EL (cell line): ENCODE data around the gene SPEG.

Experiments
- DNase-seq: peaks from one replicate; pipeline ENCODE4 v3.0.0-alpha.2; 2016

Gene SPEG

GRCh38 chr2:219515874-219516629 lies 81.4 kb downstream of the SPEG start:
- DNase-seq: no peak

DNA sequence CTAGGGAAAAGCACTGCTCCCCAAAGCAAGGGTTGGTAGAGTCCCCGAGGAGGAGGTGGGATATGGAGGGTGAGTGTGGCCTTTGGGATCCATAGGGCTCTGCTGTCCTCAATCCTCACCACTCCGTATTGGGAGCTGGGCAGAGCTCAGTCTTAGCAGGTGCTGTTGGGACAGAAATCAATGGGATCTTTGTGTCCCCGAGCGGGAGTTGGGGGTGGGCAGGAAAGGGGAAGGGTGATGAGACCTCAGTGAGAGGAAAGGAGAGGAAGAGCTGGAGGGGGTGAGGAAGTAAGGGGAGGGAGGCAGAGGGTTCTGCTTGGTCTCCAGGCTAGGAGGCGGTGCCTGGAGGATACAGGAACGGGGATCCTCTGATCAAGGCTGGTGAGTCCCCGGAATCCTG lies 82.2 kb downstream of the SPEG start:
- DNase-seq: no peak

DNA sequence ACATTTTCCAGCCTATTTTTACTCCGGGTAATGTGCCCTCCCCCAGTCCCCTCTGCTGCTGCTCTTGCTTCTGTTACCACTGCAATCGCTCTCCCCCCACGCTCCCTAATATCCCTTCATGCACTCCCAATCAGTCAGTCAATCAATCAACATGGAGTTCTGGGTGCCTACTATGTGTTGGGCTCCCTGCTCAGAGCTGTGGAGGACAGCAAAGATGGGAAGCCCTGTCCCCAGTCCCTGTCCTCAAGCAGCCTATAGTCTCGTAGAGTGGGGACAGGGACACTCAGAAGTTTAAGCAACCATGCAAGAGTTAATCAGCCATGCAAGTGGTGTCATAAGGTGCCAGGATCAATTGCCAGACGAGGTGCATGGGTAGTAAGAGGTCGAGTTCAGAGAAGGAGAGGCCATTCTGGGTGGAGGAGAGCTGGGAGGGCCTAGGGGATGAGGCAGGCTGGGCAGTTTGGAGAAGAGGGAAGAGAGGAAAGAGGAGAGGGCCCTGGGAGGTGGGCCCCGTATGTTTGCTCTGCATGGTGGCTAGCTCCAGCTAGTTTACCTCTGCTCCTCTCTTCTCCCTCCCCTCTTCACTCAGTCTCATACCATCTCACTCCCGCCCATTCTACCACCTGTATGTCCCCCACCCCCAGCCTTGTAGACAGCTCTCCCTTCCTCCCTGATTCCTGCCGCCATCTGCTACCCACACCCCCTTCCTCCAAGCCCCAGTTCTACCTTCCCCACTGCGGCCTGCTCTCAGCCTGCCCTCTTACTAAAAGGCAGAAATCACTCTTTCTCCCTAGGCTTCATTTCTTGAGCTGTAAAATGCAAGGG lies 83.5 kb downstream of the SPEG start:
- DNase-seq: no peak

- DNase-seq: no peak
Observed at GRCh38 chr2:219519526-219519916, 84.9 kb downstream of the SPEG start.

GRCh38 chr2:219520079-219520478 lies 85.4 kb downstream of the SPEG start:
- DNase-seq: no peak

GRCh38 chr2:219521066-219521880 lies 86.6 kb downstream of the SPEG start:
- peak; percentile 69 for DNase-seq

GRCh38 chr2:219522111-219523030 lies 87.7 kb downstream of the SPEG start:
- DNase-seq: peak; percentile 79

DNA sequence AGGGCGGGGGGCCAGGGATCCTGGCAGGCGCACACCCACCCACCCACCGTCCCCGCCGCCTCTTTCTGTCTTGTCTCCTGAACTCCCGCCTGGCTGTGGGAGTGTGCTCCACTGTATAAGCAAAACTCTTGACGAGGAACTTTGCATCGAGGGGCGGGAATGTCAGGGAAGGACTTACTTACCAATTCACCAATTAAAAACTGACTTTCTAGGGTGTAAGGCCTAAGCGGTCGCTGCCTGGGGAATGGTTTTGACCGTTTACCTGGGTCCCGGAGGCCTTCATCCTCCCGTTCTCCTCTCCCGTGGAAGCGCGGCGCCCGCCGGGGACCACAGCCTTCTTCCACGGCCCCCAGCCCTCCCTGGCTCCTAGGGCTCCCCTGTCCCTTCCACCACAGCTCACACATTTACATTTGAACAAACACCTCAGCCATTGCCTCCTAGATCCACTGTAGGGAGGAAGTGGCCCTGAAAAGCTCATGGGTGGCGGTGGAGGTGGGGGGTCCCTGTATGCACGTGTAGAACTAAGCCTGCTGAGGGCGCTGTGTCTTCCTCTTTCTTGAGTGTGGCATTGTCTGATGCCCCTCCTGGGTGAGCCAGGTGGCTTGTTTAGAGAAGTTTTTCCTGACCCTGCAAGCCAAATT lies 88.5 kb downstream of the SPEG start:
- no peak for DNase-seq

GRCh38 chr2:219524817-219525216 lies 90.2 kb downstream of the SPEG start:
- no peak for DNase-seq

- DNase-seq: no peak
Observed at GRCh38 chr2:219525533-219526232, 91.0 kb downstream of the SPEG start.

- DNase-seq: no peak
Observed at GRCh38 chr2:219526320-219527075, 91.9 kb downstream of the SPEG start.

DNA sequence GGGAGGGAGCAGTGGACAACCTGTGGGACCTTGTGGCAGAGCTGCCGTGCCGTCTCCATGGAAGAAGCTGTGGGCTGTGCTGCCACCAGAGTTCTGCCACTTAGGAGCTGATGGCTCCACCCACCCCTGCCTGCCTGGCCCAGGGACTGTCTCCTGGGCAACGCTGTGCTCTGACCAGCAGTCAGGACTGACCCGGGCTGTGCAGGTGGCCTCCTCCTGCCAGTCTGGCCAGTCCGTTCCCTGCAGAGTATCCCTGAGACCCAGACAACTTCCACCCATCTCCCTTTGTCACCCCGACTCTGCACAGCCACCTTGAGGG lies 92.4 kb downstream of the SPEG start:
- no peak for DNase-seq

- no peak for DNase-seq
Observed at GRCh38 chr2:219527472-219527871, 92.8 kb downstream of the SPEG start.

GRCh38 chr2:219530048-219530963 lies 95.7 kb downstream of the SPEG start:
- DNase-seq: peak; percentile 81

DNA sequence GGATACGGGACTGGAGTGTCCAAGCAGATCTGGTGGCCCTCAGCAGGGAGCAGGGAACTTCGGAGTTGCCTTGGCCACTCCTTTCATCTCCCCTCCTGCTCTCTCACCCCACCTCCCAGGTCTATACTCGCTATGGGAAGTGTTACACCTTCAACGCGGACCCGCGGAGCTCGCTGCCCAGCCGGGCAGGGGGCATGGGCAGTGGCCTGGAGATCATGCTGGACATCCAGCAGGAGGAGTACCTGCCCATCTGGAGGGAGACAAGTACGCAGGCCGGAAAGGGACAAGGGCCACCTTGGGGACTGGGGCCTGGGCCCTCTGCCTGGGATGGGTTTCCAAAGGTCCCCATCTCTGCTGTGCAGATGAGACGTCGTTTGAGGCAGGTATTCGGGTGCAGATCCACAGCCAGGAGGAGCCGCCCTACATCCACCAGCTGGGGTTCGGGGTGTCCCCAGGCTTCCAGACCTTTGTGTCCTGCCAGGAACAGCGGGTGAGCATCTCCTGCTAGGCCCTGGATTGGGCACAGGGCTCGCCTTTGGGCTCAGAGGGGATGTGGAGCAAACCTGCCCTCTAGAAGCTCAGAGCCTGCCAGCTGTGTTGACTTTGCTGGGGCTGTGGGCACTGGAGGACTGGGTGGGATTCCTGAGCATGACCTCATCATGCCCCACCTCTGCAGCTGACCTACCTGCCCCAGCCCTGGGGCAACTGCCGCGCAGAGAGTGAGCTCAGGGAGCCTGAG lies 97.2 kb downstream of the SPEG start:
- DNase-seq: no peak

GRCh38 chr2:219532378-219532649 lies 97.7 kb downstream of the SPEG start:
- no peak for DNase-seq

DNA sequence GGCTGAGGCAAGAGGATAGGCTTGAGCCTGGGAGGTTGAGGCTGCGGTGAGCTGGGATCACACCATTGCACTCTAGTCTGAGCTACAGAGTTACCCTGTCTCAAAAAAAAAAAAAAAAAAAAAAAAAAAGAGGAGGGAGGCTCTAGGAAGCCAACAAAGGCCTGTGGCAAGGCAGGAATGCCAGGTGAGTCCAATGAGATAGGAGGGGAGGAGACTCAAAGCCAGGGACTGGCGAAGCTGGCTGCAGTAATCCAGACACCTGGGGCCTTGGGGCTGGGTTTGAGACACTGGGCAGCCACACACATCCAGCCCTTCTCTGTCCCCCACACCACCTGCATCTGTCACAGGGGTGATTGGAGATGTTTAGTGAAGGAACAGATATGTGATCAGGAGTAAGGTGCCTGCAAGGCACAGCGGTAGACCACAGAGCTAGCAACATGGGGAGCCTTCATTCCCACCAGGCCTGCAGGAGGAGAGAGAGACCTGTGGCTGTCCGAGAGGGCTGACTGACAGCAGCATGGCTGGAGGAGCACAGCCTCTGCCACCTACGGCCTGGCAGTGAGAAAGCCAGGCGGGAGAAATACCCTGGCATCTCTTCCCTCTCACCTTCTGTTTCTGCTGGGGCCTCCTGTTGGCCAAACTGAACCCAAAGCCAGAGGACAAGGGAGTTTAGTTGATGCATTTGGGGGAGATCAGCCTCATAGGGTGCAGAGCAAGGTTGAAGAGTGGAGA lies 99.5 kb downstream of the SPEG start:
- no peak for DNase-seq

DNA sequence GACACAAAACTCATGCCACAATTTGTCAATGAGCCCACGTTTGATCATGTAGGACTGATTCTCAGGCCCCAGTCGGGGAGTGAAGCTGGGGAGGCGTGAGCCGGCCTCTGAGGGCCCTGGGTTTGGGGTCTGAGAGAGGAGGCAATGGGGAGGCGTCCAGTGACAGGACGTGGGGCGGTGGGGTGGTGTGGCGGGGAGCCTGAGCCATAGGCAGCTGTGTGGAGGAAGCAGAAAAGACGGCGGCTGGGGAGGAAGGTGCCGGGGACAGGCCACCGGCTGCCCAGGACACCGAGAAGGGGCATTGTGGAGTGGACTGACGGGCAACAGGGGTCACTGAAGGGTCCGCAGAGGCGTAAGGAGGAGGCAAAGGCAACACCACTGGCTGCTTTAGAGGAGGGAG lies 101.8 kb downstream of the SPEG start:
- no peak for DNase-seq
